Neural crest cell (in vitro differentiated cells): ENCODE measurements around the gene ELOVL6. TPM values are rescaled to one million over a fixed set of nuclear protein-coding genes. Genes with fewer than 3 reads are reported as not detected.
"Not testable (repeated sequence)": the region's sequence is repeated elsewhere in the genome, so short reads cannot be mapped to it uniquely, and the experiment has no call there.

Experiments
- DNase-seq: peaks from one replicate; pipeline ENCODE4 v3.0.0; 2021; ENCODE audit warnings: low read depth, mixed read lengths, low spot score
- H3K27ac Mint-ChIP-seq: one replicate; pipeline ENCODE4 v1.8.0; 2021; ENCODE audit warnings: mild to moderate bottlenecking, mixed read lengths; ENCODE audit not compliant: unreplicated experiment
- H3K27me3 Mint-ChIP-seq: 2 replicates; pipeline ENCODE4 v1.8.0; 2021; ENCODE audit warnings: low read depth, mild to moderate bottlenecking, mixed read lengths
- H3K36me3 Mint-ChIP-seq: 2 replicates; pipeline ENCODE4 v1.8.0; 2021; ENCODE audit warnings: low read depth, mild to moderate bottlenecking, mixed read lengths
- H3K4me1 Mint-ChIP-seq: 2 replicates; pipeline ENCODE4 v1.8.0; 2021; ENCODE audit warnings: mixed read lengths
- H3K4me3 Mint-ChIP-seq: one replicate; pipeline ENCODE4 v1.8.0; 2021; ENCODE audit warnings: mild to moderate bottlenecking, mixed read lengths
- H3K9me3 Mint-ChIP-seq: 2 replicates; pipeline ENCODE4 v1.8.0; 2021; ENCODE audit warnings: mixed read lengths
- total RNA-seq: library from RNA; stranded (reverse); gene quantifications from 2 replicates; pipeline ENCODE4 v1.2.1, GENCODE V29; 2021
- TF ChIP-seq, protein P1 (sequence below): fragments of 200-600 bp; sonication (generic); conservative IDR thresholded peaks from 2 replicates; pipeline ENCODE4 v1.5.0; 2021; ENCODE audit warnings: antibody characterized with exemption, mild to moderate bottlenecking

Gene ELOVL6
- total RNA-seq, 1 donor from 2014 or later = 105 TPM

DNA sequence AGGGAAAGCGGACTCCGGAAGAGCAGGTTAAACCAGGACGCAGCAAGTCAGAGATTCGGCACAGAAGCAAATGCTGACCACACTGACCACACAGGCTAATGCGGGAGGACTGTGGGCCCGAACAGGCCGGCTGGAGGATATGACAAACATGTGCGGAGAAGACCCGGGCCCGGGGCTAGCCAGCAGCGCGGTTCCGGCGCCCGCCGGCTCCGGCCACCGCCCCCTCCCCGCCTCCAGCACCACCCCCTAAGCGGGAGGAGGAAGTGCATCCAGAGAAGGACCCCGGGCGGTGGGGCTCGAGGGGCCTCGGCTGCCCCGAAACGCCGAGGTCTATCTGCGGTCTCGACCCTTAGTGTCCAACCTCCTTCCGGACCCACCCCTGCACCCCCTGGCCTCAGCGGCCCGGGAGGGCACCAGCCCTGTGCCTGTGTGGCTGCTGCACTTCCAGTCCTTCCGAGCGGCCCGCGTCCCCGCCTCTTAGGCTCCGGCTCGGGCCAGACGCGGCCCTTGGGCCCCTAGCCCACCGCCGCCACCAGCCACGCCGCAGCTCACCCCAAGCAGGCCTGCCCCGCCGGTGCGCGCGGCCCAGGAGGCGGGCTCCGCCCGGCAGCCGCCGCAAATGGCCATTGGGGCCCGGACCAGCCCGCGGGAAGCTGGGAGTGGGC, 2.1 kb downstream of the ELOVL6 start:
- H3K27ac Mint-ChIP-seq = peak overlapping the region; percentile 98
- H3K4me3 Mint-ChIP-seq = peak overlapping the region; percentile 97
- H3K4me1 Mint-ChIP-seq = peaks cover 56% of the 10 kb centered on the region
- H3K36me3 Mint-ChIP-seq = peaks cover 5% of the 10 kb centered on the region
- peaks cover 2% of the 10 kb centered on the region for H3K27me3 Mint-ChIP-seq
- TF ChIP-seq, protein P1, sequence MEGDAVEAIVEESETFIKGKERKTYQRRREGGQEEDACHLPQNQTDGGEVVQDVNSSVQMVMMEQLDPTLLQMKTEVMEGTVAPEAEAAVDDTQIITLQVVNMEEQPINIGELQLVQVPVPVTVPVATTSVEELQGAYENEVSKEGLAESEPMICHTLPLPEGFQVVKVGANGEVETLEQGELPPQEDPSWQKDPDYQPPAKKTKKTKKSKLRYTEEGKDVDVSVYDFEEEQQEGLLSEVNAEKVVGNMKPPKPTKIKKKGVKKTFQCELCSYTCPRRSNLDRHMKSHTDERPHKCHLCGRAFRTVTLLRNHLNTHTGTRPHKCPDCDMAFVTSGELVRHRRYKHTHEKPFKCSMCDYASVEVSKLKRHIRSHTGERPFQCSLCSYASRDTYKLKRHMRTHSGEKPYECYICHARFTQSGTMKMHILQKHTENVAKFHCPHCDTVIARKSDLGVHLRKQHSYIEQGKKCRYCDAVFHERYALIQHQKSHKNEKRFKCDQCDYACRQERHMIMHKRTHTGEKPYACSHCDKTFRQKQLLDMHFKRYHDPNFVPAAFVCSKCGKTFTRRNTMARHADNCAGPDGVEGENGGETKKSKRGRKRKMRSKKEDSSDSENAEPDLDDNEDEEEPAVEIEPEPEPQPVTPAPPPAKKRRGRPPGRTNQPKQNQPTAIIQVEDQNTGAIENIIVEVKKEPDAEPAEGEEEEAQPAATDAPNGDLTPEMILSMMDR = no peak
- peak; percentile 54 for DNase-seq
- H3K9me3 Mint-ChIP-seq = no peaks in the 10 kb centered on the region

DNA sequence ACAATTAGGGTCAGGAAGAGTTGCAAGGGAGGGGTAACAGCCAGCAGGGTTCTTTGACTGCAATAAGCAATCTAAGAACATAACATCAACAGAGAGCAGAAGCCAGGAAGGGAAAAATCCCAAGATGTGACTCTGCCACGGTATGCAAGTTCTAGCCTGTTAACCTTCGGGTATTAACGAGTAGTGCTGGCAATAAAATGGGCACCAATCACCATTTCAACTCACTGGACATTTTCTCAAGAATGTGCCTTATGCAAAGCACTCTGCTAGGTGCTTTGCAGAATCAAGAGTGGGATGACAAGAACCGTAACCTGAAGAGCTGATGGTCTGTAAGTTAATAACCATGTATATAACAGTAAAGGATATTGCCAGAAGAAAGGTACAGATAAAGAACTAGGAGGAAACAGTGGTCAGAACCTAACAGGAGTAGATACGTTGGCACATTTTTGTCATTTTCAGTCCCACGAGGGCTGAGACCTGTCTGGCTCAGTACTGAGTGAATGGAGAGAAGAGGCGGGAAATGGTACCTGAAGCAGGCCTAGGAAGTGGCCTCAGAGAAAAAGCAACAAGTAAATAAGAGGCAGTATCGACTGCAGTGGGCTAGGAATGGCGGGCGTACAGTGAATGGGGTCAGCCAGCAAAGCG, 2.7 kb downstream of the ELOVL6 start:
- TF ChIP-seq, protein P1 = no peak
- H3K4me3 Mint-ChIP-seq = peak overlapping the region; percentile 97
- peaks cover 57% of the 10 kb centered on the region for H3K4me1 Mint-ChIP-seq
- no peak for DNase-seq
- peaks cover 2% of the 10 kb centered on the region for H3K27me3 Mint-ChIP-seq
- peaks cover 5% of the 10 kb centered on the region for H3K36me3 Mint-ChIP-seq
- H3K27ac Mint-ChIP-seq = peak overlapping the region; percentile 98
- no peaks in the 10 kb centered on the region for H3K9me3 Mint-ChIP-seq

DNA sequence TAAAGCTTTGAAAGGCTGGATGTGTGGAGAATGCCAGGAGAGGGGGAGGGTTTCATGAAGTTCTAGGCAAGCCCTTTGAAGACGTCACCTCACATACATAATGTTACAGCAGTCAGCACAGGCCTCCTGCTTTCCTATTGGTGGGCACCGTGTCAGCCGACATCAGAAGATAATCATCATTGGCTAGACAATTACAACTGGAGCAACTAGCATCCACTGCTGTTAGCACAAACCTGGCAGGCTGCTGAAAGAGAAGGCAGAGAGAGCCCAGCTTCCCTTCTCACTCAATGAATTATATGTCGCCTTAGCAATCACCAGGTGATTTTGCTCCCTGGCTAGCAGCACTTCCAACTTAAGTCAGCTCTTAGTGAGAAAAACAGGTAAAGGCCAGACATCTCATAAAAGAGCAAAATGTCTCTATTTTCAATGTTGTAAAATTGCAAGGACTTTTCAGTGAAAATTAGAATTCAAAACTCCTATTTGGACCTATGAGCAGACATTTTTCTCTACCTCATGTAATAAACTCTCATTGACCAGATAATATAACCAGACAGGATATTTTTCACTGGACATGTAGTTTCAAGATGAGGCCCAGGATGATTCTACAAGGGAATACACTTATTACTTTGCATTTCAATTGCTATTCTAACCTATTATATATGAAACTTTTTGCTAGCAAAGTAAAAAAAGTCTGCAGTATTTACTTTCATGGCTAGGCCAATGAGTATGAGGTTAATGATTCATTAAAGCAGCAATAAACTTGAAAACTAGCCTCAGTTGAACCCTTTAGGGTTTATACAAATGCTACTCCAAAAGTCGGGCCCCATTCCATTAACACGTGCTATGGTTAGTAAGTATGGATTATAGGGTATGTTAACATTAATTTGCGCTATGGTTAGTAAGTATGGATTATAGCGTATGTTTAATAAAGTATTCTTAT, 4.3 kb downstream of the ELOVL6 start:
- Mint-ChIP-seq H3K27ac (peak overlapping the region; percentile 93), H3K36me3 (peaks cover 5% of the 10 kb centered on the region), H3K4me3 (peak overlapping the region; percentile 89), H3K4me1 (peaks cover 54% of the 10 kb centered on the region), H3K9me3 (no peaks in the 10 kb centered on the region), H3K27me3 (peaks cover 2% of the 10 kb centered on the region)
- peak; percentile 57 for DNase-seq
- TF ChIP-seq, protein P1 = no peak

DNA sequence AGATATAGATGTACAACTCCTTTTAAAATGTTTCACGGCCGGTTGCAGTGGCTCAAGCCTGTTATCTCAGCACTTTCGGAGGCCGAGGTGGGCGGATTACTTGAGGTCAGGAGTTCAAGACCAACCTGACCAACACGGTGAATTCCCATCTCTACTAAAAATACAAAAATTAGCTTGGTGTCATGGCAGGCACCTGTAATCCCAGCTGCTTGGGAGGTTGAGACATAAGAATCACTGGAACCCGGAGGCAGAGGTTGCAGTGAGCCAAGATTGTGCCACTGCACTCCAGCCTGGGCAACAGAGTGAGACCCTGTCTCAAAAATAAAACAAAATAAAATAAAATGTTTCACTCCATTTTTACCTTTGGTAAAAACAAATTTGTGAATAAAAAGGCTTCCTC, 5.1 kb downstream of the ELOVL6 start:
- Mint-ChIP-seq H3K4me1 (peaks cover 46% of the 10 kb centered on the region), H3K27ac (peak overlapping the region; percentile 92), H3K4me3 (peak overlapping the region; percentile 89)
- DNase-seq, H3K9me3 Mint-ChIP-seq, H3K36me3 Mint-ChIP-seq, H3K27me3 Mint-ChIP-seq: not testable (repeated sequence)

DNA sequence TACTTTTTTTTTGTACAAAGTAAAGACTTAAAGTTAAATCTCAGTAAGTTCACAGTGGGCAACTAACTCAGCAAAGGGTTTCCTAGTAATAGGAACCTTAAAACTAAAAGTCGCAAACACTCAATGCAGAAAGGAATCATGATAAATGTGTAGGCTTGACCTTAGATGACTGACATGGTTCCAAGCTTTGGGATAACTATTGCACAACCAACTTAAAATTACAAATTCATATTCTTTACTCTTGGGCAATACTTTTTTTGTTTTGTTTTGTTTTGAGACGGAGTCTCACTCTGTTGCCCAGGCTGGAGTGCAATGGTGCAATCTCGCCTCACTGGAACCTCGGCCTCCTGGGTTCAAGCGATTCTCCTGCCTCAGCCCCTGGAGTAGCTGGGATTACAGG, 8.2 kb downstream of the ELOVL6 start:
- Mint-ChIP-seq H3K9me3 (no peaks in the 10 kb centered on the region), H3K36me3 (peaks cover 12% of the 10 kb centered on the region), H3K27ac (no peak overlapping the region), H3K4me3 (no peak overlapping the region), H3K27me3 (no peaks in the 10 kb centered on the region), H3K4me1 (peaks cover 51% of the 10 kb centered on the region)
- TF ChIP-seq, protein P1 = no peak
- no peak for DNase-seq
